SK-N-SH (cell line): ENCODE results near the gene AHCYL2. TPM values are rescaled to one million over a fixed set of nuclear protein-coding genes. Genes with fewer than 3 reads are reported as not detected.

Experiments used
- CTCF ChIA-PET: fragments of 300-600, 350-600 bp; formaldehyde crosslinking; extraction: SDS; loops from one replicate; lab custom pipeline; 2021; lab: Yijun Ruan, JAX
- POLR2A ChIA-PET: fragments of 350-600 bp; sonication (Branson Sonifier 250); formaldehyde crosslinking; extraction: SDS; loops from one replicate; lab custom pipeline; 2020; ENCODE audit warnings: antibody characterized with exemption, inconsistent platforms; lab: Yijun Ruan, JAX
- DNase-seq: peaks from one replicate; pipeline ENCODE4 v3.0.0; 2012
- H2AFZ ChIP-seq: fragments of 200-600 bp; sonication (generic); 2 replicates; pipeline ENCODE4 v1.8.1; 2016; ENCODE audit warnings: antibody characterized with exemption, mild to moderate bottlenecking, low read depth
- H3F3A ChIP-seq: fragments of 200-600 bp; sonication (generic); replicated peaks from 2 replicates; pipeline ENCODE3; 2016; ENCODE audit warnings: antibody characterized with exemption, mild to moderate bottlenecking; ENCODE audit not compliant: insufficient read depth
- H3K27ac ChIP-seq, 2 experiments: fragments of 200-500 bp in 1 of 2; fragments of 200-600 bp in 1 of 2; sonication (Bioruptor generic) in 1 of 2; sonication (generic), shearing (Covaris generic) in 1 of 2; 2 replicates each; pipeline versions ENCODE4 v1.5.1 to v1.6.1; 2014 to 2016; ENCODE audit warnings: low read depth in 2 of 2, inconsistent platforms in 1 of 2, low read length in 1 of 2, mild to moderate bottlenecking in 1 of 2, mixed read lengths in 1 of 2
- H3K27me3 ChIP-seq: fragments of 200-600 bp; sonication (generic), shearing (Covaris generic); 2 replicates; pipeline ENCODE4 v1.6.1; 2016; ENCODE audit warnings: mixed run types; ENCODE audit not compliant: insufficient read depth
- H3K36me3 ChIP-seq, 2 experiments: fragments of 200-500 bp in 1 of 2; fragments of 200-600 bp in 1 of 2; sonication (Bioruptor generic) in 1 of 2; sonication (generic) in 1 of 2; replicated peaks in 1 of 2; 2 replicates each; pipeline versions ENCODE3 to v1.5.1; 2014 to 2016; ENCODE audit warnings: low read length in 1 of 2, mild to moderate bottlenecking in 1 of 2; ENCODE audit not compliant: insufficient read depth in 2 of 2, control insufficient read depth in 1 of 2
- H3K4me1 ChIP-seq, 2 experiments: fragments of 200-500 bp in 1 of 2; fragments of 200-600 bp in 1 of 2; sonication (Bioruptor generic) in 1 of 2; sonication (generic), shearing (Covaris generic) in 1 of 2; 2 replicates each; pipeline versions ENCODE4 v1.5.1 to v1.6.1; 2014 to 2016; ENCODE audit warnings: low read depth in 1 of 2, low read length in 1 of 2, mixed run types in 1 of 2; ENCODE audit not compliant: insufficient read depth in 2 of 2, control insufficient read depth in 1 of 2
- H3K4me2 ChIP-seq: fragments of 200-600 bp; sonication (generic), shearing (Covaris generic); 2 replicates; pipeline ENCODE4 v1.6.1; 2017; ENCODE audit warnings: mixed run types
- H3K4me3 ChIP-seq, 2 experiments: fragments of 200-500 bp in 1 of 2; fragments of 200-600 bp in 1 of 2; sonication (Bioruptor generic) in 1 of 2; sonication (generic), shearing (Covaris generic) in 1 of 2; 2 replicates each; pipeline versions ENCODE4 v1.5.1 to v1.8.1; 2014 to 2016; ENCODE audit warnings: low read depth in 2 of 2, inconsistent platforms in 1 of 2, low read length in 1 of 2, mild to moderate bottlenecking in 1 of 2, mixed read lengths in 1 of 2, moderate library complexity in 1 of 2
- H3K79me2 ChIP-seq: fragments of 200-600 bp; sonication (generic); 2 replicates; pipeline ENCODE4 v1.8.1; 2017; ENCODE audit warnings: mild to moderate bottlenecking; ENCODE audit not compliant: insufficient read depth
- H3K9ac ChIP-seq: fragments of 200-600 bp; sonication (generic); 2 replicates; pipeline ENCODE4 v1.6.1; 2017; ENCODE audit warnings: mixed run types
- H3K9me2 ChIP-seq: fragments of 200-600 bp; sonication (generic); 2 replicates; pipeline ENCODE4 v1.6.1; 2017; ENCODE audit warnings: mixed run types
- H3K9me3 ChIP-seq: fragments of 200-600 bp; sonication (generic); 2 replicates; pipeline ENCODE4 v1.6.1; 2017; ENCODE audit warnings: mixed run types, mild to moderate bottlenecking, moderate library complexity
- H4K20me1 ChIP-seq: fragments of 200-600 bp; sonication (generic); 2 replicates; pipeline ENCODE4 v1.6.1; 2017; ENCODE audit warnings: mild to moderate bottlenecking, mixed run types; ENCODE audit not compliant: insufficient read depth
- CHD2 ChIP-seq: fragments of 150-350 bp; IDR thresholded peaks from 2 replicates; pipeline ENCODE4 v1.6.1; 2018; ENCODE audit warnings: low read length; ENCODE audit not compliant: partially characterized antibody
- ELF1 ChIP-seq: IDR thresholded peaks from 2 replicates; pipeline ENCODE4 v1.4.0; 2012
- FOSL2 ChIP-seq: IDR thresholded peaks from 2 replicates; pipeline ENCODE4 v1.4.0; 2012; ENCODE audit warnings: low read depth, mild to moderate bottlenecking, moderate library complexity, borderline replicate concordance
- FOXJ3 ChIP-seq: sonication (generic); formaldehyde crosslinking; IDR thresholded peaks from 2 replicates; pipeline ENCODE4 v1.5.1; 2020; ENCODE audit warnings: mild to moderate bottlenecking, missing genetic modification reagents
- GATA2 ChIP-seq: sonication (generic); formaldehyde crosslinking; IDR thresholded peaks from 2 replicates; pipeline ENCODE4 v1.5.0; 2020; ENCODE audit warnings: mild to moderate bottlenecking, missing genetic modification reagents
- JUND ChIP-seq: IDR thresholded peaks from 2 replicates; pipeline ENCODE4 v1.4.0; 2012
- NRF1 ChIP-seq: IDR thresholded peaks from 2 replicates; pipeline ENCODE4 v1.6.1; 2012; ENCODE audit warnings: low read depth, mild to moderate bottlenecking, low read length
- PBX3 ChIP-seq: IDR thresholded peaks from 2 replicates; pipeline ENCODE4; 2012
- POLR2AphosphoS5 ChIP-seq: IDR thresholded peaks from 2 replicates; pipeline ENCODE4 v1.6.1; 2012; ENCODE audit warnings: low read depth, low read length
- RCOR1 ChIP-seq: fragments of 150-350 bp; IDR thresholded peaks from 2 replicates; pipeline ENCODE4 v1.6.1; 2017; ENCODE audit warnings: antibody characterized with exemption, low read length
- RFX5 ChIP-seq: IDR thresholded peaks from 2 replicates; pipeline ENCODE4 v1.6.1; 2012; ENCODE audit warnings: mild to moderate bottlenecking, improper control_type of control experiment, low read length
- RXRA ChIP-seq: IDR thresholded peaks from 2 replicates; pipeline ENCODE4 v1.4.0; 2012; ENCODE audit warnings: low read depth, mild to moderate bottlenecking, borderline replicate concordance
- TCF12 ChIP-seq: IDR thresholded peaks from 2 replicates; pipeline ENCODE4 v1.4.0; 2012
- TEAD4 ChIP-seq: IDR thresholded peaks from 2 replicates; pipeline ENCODE4 v1.4.0; 2012; ENCODE audit warnings: mild to moderate bottlenecking, borderline replicate concordance; ENCODE audit not compliant: insufficient read depth
- YY1 ChIP-seq: IDR thresholded peaks from 2 replicates; pipeline ENCODE4 v1.4.0; 2012; ENCODE audit warnings: low read depth, mild to moderate bottlenecking
- WGBS: methylation state at CpG from one replicate; pipeline ENCODE4 v1.1.6; 2017; ENCODE audit warnings: low lambda C conversion rate; 5-methylcytosine and 5-hydroxymethylcytosine counted together
- polyA plus RNA-seq, 3 experiments: library from polyadenylated mRNA; depleted of rRNA; stranded (reverse); fragments of >200 nt; gene quantifications; 2 replicates each; pipeline ENCODE4 v1.2.3, GENCODE V29; 2012
- TF ChIP-seq, protein P1 (sequence below): IDR thresholded peaks from 2 replicates; pipeline ENCODE4 v1.4.0; 2012; ENCODE audit warnings: low read depth
- TF ChIP-seq, protein P2 (sequence below): IDR thresholded peaks from 2 replicates; pipeline ENCODE4 v1.4.0; 2012; ENCODE audit warnings: low read depth, borderline replicate concordance
- TF ChIP-seq, protein P3 (sequence below): IDR thresholded peaks from 2 replicates; pipeline ENCODE4 v1.4.0; 2012; ENCODE audit warnings: low read depth, borderline replicate concordance
- TF ChIP-seq, protein P4 (sequence below): IDR thresholded peaks from 2 replicates; pipeline ENCODE4 v1.6.1; 2012; ENCODE audit warnings: mild to moderate bottlenecking, low read depth, low read length, moderate library complexity

The AHCYL2 gene
- polyA plus RNA-seq, 1 of the 3 experiments (the other 2 are of a cell fraction), result 20.4 TPM

DNA sequence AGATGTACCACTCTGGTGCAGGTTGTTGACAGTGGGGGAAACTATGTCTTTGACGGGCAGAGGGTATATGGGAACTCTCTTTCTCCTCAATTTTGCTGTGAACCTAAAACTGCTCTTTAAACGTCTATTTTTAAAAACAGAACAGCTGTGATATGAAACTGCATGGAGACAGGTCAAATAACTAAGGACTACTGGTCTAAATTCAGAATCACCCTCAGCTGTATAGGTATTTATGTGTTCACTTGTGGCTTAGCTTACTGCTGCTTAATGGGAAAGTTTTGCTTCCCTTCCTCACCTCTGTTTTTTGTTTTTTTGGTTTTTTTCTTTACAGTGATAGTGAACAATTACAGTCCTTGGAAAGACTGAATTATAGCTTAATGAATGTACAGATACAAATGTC lies 122.5 kb downstream of the AHCYL2 start:
- H2AFZ ChIP-seq, result no peak overlapping the region
- no peaks in the 10 kb centered on the region for H3K27me3 ChIP-seq
- H3K79me2 ChIP-seq, result no peaks in the 10 kb centered on the region
- ChIA-PET POLR2A (no interaction called here), CTCF (interaction anchor here (1.2 to 5.7 kb wide), 8 partner anchors 9 to 296 kb away, joined by 3 to 153 read pairs (median 12); no protein-coding TSS in a partner anchor)
- H4K20me1 ChIP-seq, result no peaks in the 10 kb centered on the region
- H3K27ac ChIP-seq, result no peak overlapping the region
- peaks cover 0 to 6% of the 10 kb centered on the region in 2 experiments; a peak in 1 of 4 replicates for H3K4me1 ChIP-seq
- no peaks in the 10 kb centered on the region for H3K36me3 ChIP-seq
- H3K9ac ChIP-seq, result no peak overlapping the region
- 72% methylated on average over 2 of the region's 2 CpGs for WGBS
- no peak overlapping the region for H3K4me2 ChIP-seq
- no peak overlapping the region for H3K4me3 ChIP-seq
- H3K9me3 ChIP-seq, result no peaks in the 10 kb centered on the region
- DNase-seq, result no peak
- TF ChIP-seq RFX5, result no peak
- no peak for TF ChIP-seq JUND
- TF ChIP-seq, protein P1, sequence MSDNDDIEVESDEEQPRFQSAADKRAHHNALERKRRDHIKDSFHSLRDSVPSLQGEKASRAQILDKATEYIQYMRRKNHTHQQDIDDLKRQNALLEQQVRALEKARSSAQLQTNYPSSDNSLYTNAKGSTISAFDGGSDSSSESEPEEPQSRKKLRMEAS, result no peak
- TF ChIP-seq TEAD4, result no peak
- no peak for TF ChIP-seq RCOR1
- no peak for TF ChIP-seq CHD2
- no peak for TF ChIP-seq TCF12
- TF ChIP-seq, protein P2, sequence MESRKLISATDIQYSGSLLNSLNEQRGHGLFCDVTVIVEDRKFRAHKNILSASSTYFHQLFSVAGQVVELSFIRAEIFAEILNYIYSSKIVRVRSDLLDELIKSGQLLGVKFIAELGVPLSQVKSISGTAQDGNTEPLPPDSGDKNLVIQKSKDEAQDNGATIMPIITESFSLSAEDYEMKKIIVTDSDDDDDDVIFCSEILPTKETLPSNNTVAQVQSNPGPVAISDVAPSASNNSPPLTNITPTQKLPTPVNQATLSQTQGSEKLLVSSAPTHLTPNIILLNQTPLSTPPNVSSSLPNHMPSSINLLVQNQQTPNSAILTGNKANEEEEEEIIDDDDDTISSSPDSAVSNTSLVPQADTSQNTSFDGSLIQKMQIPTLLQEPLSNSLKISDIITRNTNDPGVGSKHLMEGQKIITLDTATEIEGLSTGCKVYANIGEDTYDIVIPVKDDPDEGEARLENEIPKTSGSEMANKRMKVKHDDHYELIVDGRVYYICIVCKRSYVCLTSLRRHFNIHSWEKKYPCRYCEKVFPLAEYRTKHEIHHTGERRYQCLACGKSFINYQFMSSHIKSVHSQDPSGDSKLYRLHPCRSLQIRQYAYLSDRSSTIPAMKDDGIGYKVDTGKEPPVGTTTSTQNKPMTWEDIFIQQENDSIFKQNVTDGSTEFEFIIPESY, result no peak
- no peak for TF ChIP-seq FOSL2
- H3F3A ChIP-seq, result no peaks in the 10 kb centered on the region
- H3K9me2 ChIP-seq, result no peaks in the 10 kb centered on the region

- H3F3A ChIP-seq, result no peaks in the 10 kb centered on the region
- H3K9ac ChIP-seq, result no peak overlapping the region
- H3K9me3 ChIP-seq, result no peaks in the 10 kb centered on the region
- H3K36me3 ChIP-seq, result no peaks in the 10 kb centered on the region
- H3K4me3 ChIP-seq, result no peak overlapping the region
- no peak for DNase-seq
- H2AFZ ChIP-seq, result no peak overlapping the region
- WGBS, result 90% methylated on average over 2 of the region's 2 CpGs
- H3K4me1 ChIP-seq, result peaks cover 0 to 6% of the 10 kb centered on the region in 2 experiments; a peak in 1 of 4 replicates
- H4K20me1 ChIP-seq, result no peaks in the 10 kb centered on the region
- POLR2A ChIA-PET, result no interaction called here
- H3K9me2 ChIP-seq, result no peaks in the 10 kb centered on the region
- TF ChIP-seq POLR2AphosphoS5 (no peak), PBX3 (no peak), RXRA (no peak), YY1 (no peak), CHD2 (no peak), RCOR1 (no peak), GATA2 (CRISPR knock-in tag) (no peak), NRF1 (no peak), FOXJ3 (CRISPR knock-in tag) (no peak), TCF12 (no peak), ELF1 (no peak)
- TF ChIP-seq, protein P3, sequence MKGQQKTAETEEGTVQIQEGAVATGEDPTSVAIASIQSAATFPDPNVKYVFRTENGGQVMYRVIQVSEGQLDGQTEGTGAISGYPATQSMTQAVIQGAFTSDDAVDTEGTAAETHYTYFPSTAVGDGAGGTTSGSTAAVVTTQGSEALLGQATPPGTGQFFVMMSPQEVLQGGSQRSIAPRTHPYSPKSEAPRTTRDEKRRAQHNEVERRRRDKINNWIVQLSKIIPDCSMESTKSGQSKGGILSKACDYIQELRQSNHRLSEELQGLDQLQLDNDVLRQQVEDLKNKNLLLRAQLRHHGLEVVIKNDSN, result no peak
- TF ChIP-seq, protein P4, sequence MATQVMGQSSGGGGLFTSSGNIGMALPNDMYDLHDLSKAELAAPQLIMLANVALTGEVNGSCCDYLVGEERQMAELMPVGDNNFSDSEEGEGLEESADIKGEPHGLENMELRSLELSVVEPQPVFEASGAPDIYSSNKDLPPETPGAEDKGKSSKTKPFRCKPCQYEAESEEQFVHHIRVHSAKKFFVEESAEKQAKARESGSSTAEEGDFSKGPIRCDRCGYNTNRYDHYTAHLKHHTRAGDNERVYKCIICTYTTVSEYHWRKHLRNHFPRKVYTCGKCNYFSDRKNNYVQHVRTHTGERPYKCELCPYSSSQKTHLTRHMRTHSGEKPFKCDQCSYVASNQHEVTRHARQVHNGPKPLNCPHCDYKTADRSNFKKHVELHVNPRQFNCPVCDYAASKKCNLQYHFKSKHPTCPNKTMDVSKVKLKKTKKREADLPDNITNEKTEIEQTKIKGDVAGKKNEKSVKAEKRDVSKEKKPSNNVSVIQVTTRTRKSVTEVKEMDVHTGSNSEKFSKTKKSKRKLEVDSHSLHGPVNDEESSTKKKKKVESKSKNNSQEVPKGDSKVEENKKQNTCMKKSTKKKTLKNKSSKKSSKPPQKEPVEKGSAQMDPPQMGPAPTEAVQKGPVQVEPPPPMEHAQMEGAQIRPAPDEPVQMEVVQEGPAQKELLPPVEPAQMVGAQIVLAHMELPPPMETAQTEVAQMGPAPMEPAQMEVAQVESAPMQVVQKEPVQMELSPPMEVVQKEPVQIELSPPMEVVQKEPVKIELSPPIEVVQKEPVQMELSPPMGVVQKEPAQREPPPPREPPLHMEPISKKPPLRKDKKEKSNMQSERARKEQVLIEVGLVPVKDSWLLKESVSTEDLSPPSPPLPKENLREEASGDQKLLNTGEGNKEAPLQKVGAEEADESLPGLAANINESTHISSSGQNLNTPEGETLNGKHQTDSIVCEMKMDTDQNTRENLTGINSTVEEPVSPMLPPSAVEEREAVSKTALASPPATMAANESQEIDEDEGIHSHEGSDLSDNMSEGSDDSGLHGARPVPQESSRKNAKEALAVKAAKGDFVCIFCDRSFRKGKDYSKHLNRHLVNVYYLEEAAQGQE, result no peak
- TF ChIP-seq, all 33 proteins: peak for 0
- CTCF ChIA-PET, result interaction anchor here (0.9 to 5.7 kb wide), 8 partner anchors 10 to 296 kb away, joined by 3 to 153 read pairs (median 10); no protein-coding TSS in a partner anchor
- no peaks in the 10 kb centered on the region for H3K79me2 ChIP-seq
- no peaks in the 10 kb centered on the region for H3K27me3 ChIP-seq
- no peak overlapping the region for H3K4me2 ChIP-seq
- no peak overlapping the region for H3K27ac ChIP-seq
Observed at GRCh38 chr7:129348023-129348740, 123.4 kb downstream of the AHCYL2 start.
